Urinary bladder (tissue), 4 donors: ENCODE results near the gene INSRR. TPM values are rescaled to one million over a fixed set of nuclear protein-coding genes. Genes with fewer than 3 reads are reported as not detected.

Experiments used
- DNase-seq: peaks from one replicate; pipeline ENCODE4 v3.0.0-alpha.2; 2015; ENCODE audit errors: extremely low spot score
- H3K27ac ChIP-seq: one replicate; pipeline ENCODE4 v1.5.1; 2013; ENCODE audit warnings: low read depth, mild to moderate bottlenecking, moderate library complexity
- H3K36me3 ChIP-seq: one replicate; pipeline ENCODE4 v1.6.1; 2013; ENCODE audit warnings: mild to moderate bottlenecking, moderate library complexity; ENCODE audit not compliant: insufficient read depth
- H3K4me1 ChIP-seq: one replicate; pipeline ENCODE4 v1.6.1; 2013; ENCODE audit warnings: mild to moderate bottlenecking, moderate library complexity; ENCODE audit not compliant: insufficient read depth
- H3K4me3 ChIP-seq: one replicate; pipeline ENCODE4 v1.5.1; 2013; ENCODE audit warnings: low read depth, low read length
- WGBS: extraction: QIAGEN DNeasy Blood & Tissue Kit; methylation state at CpG from one replicate; pipeline ENCODE4 v1.1.7; 2013; 5-methylcytosine and 5-hydroxymethylcytosine counted together
- polyA plus RNA-seq: library from polyadenylated mRNA; stranded (reverse); fragments of 200-250 nt; gene quantifications from one replicate; pipeline ENCODE4 v1.2.3, GENCODE V29; 2013
- total RNA-seq: library from RNA; depleted of rRNA; stranded (reverse); fragments of >200 nt; gene quantifications from one replicate; pipeline ENCODE4 v1.2.3, GENCODE V29; 2014
- donor health status: healthy with polysubstance abuse.
- donor health status: healthy.

Gene INSRR
- total and polyA plus RNA-seq, 2 donors, result 0.04 to 0.11 TPM

DNA sequence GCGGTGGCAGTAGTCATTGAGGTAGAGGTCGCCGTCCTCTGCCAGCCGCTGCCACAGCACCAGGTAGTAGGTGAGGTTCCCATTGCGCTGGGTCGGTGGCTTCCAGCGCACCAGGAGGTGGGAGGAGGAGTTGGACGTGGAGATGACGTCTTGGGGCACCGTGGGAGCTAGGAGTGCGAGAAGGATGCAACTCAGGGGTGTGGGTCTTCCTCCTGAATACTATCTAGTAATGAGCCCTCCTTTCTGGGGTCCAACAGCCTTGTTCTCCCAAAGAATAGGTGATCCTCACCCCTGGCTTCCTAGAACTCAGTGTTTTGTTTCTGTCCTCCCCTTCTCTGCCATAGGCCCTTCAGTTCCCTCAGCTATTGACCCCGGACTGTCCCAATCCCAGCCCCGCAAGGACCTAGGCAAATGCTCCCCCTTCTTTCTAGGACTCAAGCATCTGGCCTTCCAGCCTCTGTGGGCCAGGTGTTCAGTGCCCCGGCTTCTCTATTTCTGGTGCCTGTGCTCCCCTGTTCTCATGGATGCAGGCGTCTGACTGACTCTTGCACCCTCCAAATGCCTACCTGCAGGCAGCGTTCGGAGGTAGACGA lies 12.9 kb downstream of the INSRR start:
- Histone ChIP-seq H3K27ac (no peak overlapping the region), H3K4me3 (no peak overlapping the region), H3K4me1 (no peaks in the 10 kb centered on the region), H3K36me3 (no peaks in the 10 kb centered on the region)
- no peak for DNase-seq
- 46% methylated on average over 18 of the region's 18 CpGs for whole genome bisulfite sequencing

GRCh38 chr1:156845055-156845952 lies 13.6 kb downstream of the INSRR start:
- H3K27ac ChIP-seq, result no peak overlapping the region
- DNase-seq, result no peak
- no peaks in the 10 kb centered on the region for H3K4me1 ChIP-seq
- H3K4me3 ChIP-seq, result no peak overlapping the region
- H3K36me3 ChIP-seq, result no peaks in the 10 kb centered on the region
- WGBS, result 6% methylated on average over 69 of the region's 69 CpGs

DNA sequence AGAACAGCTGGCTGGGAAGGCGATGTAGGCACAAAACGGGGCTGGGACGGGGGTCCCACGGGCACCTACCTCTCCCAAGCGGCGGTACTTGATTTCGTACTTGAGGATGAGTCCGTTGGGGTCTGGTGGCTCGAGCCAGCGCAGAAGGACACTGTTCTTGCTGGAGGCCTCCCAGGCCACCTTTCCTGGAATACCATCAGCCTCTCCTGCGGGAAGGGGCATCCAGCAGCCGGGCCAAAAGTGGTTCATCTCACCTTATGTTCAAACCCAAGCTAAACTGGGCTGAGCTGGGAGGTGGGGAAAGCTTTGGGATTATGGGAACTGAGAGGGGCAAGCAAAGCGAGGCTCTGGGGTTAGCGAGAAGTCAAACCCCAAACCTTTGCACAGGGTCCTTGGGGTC lies 14.3 kb downstream of the INSRR start:
- DNase-seq, result no peak
- WGBS, result 23% methylated on average over 14 of the region's 14 CpGs
- Histone ChIP-seq H3K4me1 (no peaks in the 10 kb centered on the region), H3K4me3 (no peak overlapping the region), H3K36me3 (no peaks in the 10 kb centered on the region), H3K27ac (no peak overlapping the region)

- Histone ChIP-seq H3K36me3 (no peaks in the 10 kb centered on the region), H3K27ac (no peak overlapping the region), H3K4me3 (no peak overlapping the region), H3K4me1 (no peaks in the 10 kb centered on the region)
- 35% methylated on average over 6 of the region's 6 CpGs for WGBS
- no peak for DNase-seq
These were observed 14.8 kb downstream of the INSRR start for GRCh38 chr1:156844102-156844501.

- WGBS, result 79% methylated on average over 9 of the region's 9 CpGs
- Histone ChIP-seq H3K4me1 (no peaks in the 10 kb centered on the region), H3K36me3 (no peaks in the 10 kb centered on the region), H3K4me3 (no peak overlapping the region), H3K27ac (no peak overlapping the region)
- no peak for DNase-seq
These were observed 16.2 kb downstream of the INSRR start for GRCh38 chr1:156842618-156843300.

DNA sequence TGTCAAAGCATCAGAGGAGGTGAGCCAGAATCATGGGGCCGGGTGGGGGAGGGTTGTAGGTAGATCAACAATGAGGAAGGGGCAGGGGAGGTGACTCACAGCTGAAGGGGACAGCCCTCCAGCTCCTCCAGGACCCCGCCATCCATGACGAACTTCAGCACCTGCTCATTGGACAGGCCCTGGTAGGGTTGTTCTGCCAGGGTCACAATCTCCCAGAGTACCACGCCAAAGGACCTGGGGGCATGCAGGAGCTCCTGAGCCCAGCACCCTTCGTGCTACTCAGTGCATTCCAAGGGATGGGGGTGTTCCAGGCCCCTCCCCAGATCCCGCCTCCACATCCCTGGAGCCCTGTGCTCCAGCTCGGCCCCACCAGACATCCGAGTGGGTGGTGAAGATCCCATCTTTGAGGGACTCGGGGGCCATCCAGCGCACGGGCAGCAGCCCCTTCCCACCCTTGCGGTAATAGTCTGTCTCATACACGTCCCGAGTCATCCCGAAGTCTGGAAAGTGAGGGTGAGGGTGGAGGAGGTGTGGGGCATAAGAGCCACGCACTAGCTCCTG lies 17.5 kb downstream of the INSRR start:
- no peak overlapping the region for H3K27ac ChIP-seq
- 72% methylated on average over 16 of the region's 16 CpGs for WGBS
- no peaks in the 10 kb centered on the region for H3K4me1 ChIP-seq
- no peak overlapping the region for H3K4me3 ChIP-seq
- no peaks in the 10 kb centered on the region for H3K36me3 ChIP-seq
- DNase-seq, result no peak

DNA sequence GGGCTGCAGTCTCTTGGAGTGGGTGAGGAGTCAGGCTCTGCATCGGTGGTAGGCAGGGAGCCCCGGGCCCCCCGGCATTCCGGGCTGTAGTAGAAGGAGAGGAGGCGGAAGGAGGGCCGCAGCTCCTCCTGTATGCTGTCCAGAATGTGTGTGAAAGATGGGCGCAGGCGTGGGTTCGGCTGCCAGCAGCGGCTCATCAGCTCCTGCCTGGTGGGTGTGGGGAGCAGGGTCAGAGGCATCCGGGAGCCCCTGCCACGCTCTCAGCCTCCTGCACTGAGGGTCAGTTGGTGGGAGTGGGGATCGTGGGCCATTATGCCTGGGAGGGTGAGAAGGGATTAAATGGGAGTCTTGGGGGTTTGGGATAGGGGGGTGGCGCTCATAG lies 18.0 kb downstream of the INSRR start:
- Histone ChIP-seq H3K4me3 (no peak overlapping the region), H3K36me3 (no peaks in the 10 kb centered on the region), H3K4me1 (no peaks in the 10 kb centered on the region), H3K27ac (no peak overlapping the region)
- DNase-seq, result no peak
- WGBS, result 60% methylated on average over 14 of the region's 14 CpGs

DNA sequence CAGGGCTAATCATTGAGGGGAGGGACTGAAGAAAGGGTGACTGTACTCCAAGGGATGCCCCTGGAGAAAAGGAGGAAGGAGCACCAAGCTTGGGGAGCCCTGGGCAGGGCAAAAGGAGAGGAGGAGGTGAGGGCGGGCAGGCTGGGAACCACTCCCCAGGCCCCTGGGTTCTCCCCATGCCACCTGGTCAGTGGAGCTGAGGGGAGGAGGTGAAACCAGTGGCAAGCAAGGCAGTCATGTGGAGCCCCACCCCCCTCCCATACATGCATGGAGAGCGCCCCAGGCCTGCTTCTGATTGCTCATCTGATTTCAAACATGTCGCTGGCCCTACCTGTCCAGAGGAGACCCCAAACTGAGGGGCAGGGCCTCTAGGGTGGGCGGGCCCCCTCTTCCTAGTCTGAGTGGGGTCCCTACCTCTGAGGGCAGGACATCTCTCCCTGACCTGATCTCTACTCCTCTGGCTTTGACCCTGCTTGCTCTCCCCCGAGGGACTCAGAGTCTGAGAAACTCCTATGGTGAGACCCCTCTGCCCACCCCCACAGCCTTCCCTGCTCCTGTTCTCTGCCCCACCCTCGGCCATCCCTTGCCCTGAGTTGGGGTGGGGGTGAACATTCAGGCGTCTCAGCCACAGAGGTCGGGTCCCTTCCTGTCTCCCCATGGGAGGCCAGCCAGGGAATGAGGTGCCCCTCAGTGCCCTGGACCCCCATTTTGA lies 18.6 kb downstream of the INSRR start:
- no peaks in the 10 kb centered on the region for H3K4me1 ChIP-seq
- 56% methylated on average over 8 of the region's 8 CpGs for WGBS
- no peaks in the 10 kb centered on the region for H3K36me3 ChIP-seq
- H3K4me3 ChIP-seq, result no peak overlapping the region
- no peak for DNase-seq
- no peak overlapping the region for H3K27ac ChIP-seq

GRCh38 chr1:156839426-156840109 lies 19.3 kb downstream of the INSRR start:
- DNase-seq, result no peak
- Histone ChIP-seq H3K4me1 (no peaks in the 10 kb centered on the region), H3K36me3 (no peaks in the 10 kb centered on the region), H3K4me3 (no peak overlapping the region), H3K27ac (no peak overlapping the region)
- 35% methylated on average over 9 of the region's 9 CpGs for WGBS

- DNase-seq, result no peak
- Histone ChIP-seq H3K4me3 (no peak overlapping the region), H3K27ac (no peak overlapping the region), H3K36me3 (no peaks in the 10 kb centered on the region), H3K4me1 (no peaks in the 10 kb centered on the region)
- 30% methylated on average over 7 of the region's 7 CpGs for WGBS
These were observed 19.9 kb downstream of the INSRR start for GRCh38 chr1:156838972-156839371.

DNA sequence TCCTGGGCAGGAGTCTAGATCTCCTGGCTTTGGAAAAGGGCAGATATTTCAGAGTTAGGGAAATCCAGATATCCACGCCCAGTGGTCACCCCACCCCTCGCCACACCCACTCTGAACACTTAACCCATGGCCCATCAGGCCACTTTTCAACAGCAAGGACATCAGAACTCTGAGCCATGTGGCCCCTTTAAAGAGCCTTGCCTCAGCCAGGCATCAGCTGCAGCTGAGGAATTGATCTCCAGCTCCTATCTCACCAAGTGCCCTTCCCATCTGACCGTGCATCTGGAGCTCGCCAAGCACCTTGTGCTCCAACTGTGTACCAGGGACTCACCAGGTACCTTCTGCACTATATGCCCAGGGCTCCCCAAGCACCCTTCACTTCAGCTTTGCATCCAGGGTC lies 22.0 kb downstream of the INSRR start:
- WGBS, result 73% methylated on average over 4 of the region's 4 CpGs
- no peak overlapping the region for H3K4me3 ChIP-seq
- no peak for DNase-seq
- H3K36me3 ChIP-seq, result no peaks in the 10 kb centered on the region
- no peak overlapping the region for H3K27ac ChIP-seq
- no peaks in the 10 kb centered on the region for H3K4me1 ChIP-seq

DNA sequence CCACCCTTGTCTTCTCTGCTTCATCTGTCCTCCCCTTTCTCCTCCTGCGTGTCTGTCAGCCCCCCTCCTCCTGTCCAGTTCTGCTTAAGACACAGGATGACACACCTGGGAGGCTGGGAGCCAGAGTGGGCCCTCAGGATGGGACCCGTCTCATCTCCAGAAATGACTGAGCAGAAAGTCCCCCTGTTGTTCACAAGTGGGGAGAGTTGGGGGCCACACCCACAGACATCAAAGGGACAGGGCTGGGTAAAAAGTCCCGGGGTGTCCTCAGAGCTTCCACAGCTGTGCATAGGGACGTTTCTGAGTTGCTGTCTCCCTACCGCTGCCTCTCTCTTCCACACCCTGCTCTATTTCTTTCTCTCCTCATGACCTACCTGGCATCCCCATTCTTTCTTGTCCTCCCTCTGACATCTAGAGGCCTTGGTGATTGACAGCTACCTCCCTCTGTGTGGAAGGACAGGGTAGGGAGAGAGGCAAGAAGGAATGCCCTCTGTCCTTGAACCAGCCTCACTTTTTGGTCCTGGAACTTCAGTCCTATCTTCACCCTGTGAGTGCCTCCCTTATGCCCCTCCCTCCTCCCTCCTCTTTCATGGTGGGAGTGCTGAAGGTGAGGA lies 22.8 kb downstream of the INSRR start:
- H3K27ac ChIP-seq, result no peak overlapping the region
- no peak for DNase-seq
- H3K36me3 ChIP-seq, result no peaks in the 10 kb centered on the region
- WGBS, result 59% methylated on average over 5 of the region's 5 CpGs
- H3K4me1 ChIP-seq, result no peaks in the 10 kb centered on the region
- no peak overlapping the region for H3K4me3 ChIP-seq
